ENCODE results near the gene SRY. TPM values are rescaled to one million over a fixed set of nuclear protein-coding genes. Genes with fewer than 3 reads are reported as not detected.

Gene SRY
- 0.69 TPM for total RNA-seq

GRCh38 chrY:2787600-2787999 is at the start of gene SRY:
Gene SRY (minus strand): TSS chrY:2787682. CDS start chrY:2787603, 79 bp downstream.

Small RNAs within 50 kb of the gene (small RNA-seq; reads per million reads assigned to genes)
- gene RNU6-1334P (not detected), gene TOMM22P2 (not detected)

Other genes with a start within 250 kb of the SRY start
- 166 TPM for gene RPS4Y1, start 53.9 kb upstream of the SRY start, total RNA-seq
- gene ZFY, start 147.7 kb upstream of the SRY start, total RNA-seq: 29.1 TPM